IPS-20b (cell line): Measurements from ENCODE around the gene EXOC1.

ENCODE experiments used
- H3K27ac ChIP-seq: one replicate; pipeline ENCODE4 v1.5.1; 2013; ENCODE audit warnings: low read length
- H3K27me3 ChIP-seq: 2 replicates; pipeline ENCODE4 v1.6.1; 2013; ENCODE audit warnings: mild to moderate bottlenecking, low read length, inconsistent platforms; ENCODE audit not compliant: insufficient read depth
- H3K36me3 ChIP-seq: 2 replicates; pipeline ENCODE4 v1.6.1; 2013; ENCODE audit warnings: low read depth, mild to moderate bottlenecking, inconsistent platforms, low read length, moderate library complexity; ENCODE audit not compliant: insufficient read depth
- H3K4me1 ChIP-seq: 2 replicates; pipeline ENCODE4 v1.6.1; 2013; ENCODE audit warnings: mild to moderate bottlenecking, control low read depth, inconsistent platforms, low read length, moderate library complexity; ENCODE audit not compliant: insufficient read depth
- H3K4me3 ChIP-seq: 2 replicates; pipeline ENCODE4 v1.5.1; 2013; ENCODE audit warnings: mild to moderate bottlenecking, low read length, inconsistent platforms
- H3K9ac ChIP-seq: 2 replicates; pipeline ENCODE4 v1.6.1; 2013; ENCODE audit warnings: low read depth, mild to moderate bottlenecking, inconsistent platforms, low read length, moderate library complexity
- H3K9me3 ChIP-seq: 2 replicates; pipeline ENCODE4 v1.6.1; 2013; ENCODE audit warnings: mild to moderate bottlenecking, low read depth, low read length, inconsistent platforms; ENCODE audit not compliant: insufficient read depth

Gene EXOC1

DNA sequence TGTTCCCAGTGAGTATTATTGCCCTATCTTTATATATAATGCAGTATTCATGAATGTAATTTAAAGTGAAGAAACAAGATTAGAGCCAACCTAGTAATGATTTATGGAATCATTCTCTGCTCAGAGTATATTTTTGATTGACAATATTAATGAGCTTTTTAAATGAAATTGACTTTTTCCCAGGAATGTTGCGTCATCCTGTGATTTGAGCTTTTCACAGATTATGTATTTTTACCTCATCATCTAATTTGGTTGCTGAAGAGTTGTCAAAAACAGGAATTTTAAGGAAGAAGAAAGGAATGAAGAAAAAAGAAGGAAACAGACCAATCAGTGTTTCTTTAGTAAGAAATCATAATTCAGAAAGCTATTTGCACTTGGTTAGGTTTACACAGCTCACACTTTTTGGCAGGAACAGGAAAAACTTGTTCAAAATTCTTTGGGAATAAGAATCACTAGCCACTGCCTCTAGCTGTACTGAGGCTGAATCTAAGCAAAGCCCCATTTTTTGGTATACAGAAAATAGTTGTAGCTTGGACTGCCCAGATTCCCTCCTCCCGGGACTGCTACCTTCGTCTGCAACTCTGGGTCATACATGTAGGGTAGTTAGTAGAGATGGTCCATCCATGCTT, 27.3 kb downstream of the EXOC1 start:
- Histone ChIP-seq H3K9me3 (no peaks in the 10 kb centered on the region), H3K9ac (no peak overlapping the region), H3K27ac (no peak overlapping the region), H3K36me3 (peaks cover 35% of the 10 kb centered on the region), H3K27me3 (no peaks in the 10 kb centered on the region), H3K4me1 (peaks cover 5% of the 10 kb centered on the region; the same call in 1 of the 2 replicates), H3K4me3 (no peak overlapping the region)

- Histone ChIP-seq H3K9ac (no peak overlapping the region), H3K9me3 (no peaks in the 10 kb centered on the region), H3K4me1 (peaks cover 5% of the 10 kb centered on the region; the same call in 1 of the 2 replicates), H3K27me3 (no peaks in the 10 kb centered on the region), H3K27ac (no peak overlapping the region), H3K4me3 (no peak overlapping the region), H3K36me3 (peaks cover 26% of the 10 kb centered on the region)
Measured at GRCh38 chr4:55884093-55884850, 30.8 kb downstream of the EXOC1 start.

- Histone ChIP-seq H3K27ac (no peak overlapping the region), H3K9ac (no peak overlapping the region), H3K36me3 (peaks cover 26% of the 10 kb centered on the region), H3K4me1 (peaks cover 5% of the 10 kb centered on the region; the same call in 1 of the 2 replicates), H3K4me3 (no peak overlapping the region), H3K27me3 (no peaks in the 10 kb centered on the region), H3K9me3 (no peaks in the 10 kb centered on the region)
Measured at GRCh38 chr4:55884851-55885219, 31.4 kb downstream of the EXOC1 start.

- Histone ChIP-seq H3K9ac (no peak overlapping the region), H3K27ac (no peak overlapping the region), H3K27me3 (no peaks in the 10 kb centered on the region), H3K9me3 (no peaks in the 10 kb centered on the region), H3K36me3 (peaks cover 12% of the 10 kb centered on the region; the same call in 1 of the 2 replicates), H3K4me1 (peaks cover 7% of the 10 kb centered on the region), H3K4me3 (no peak overlapping the region)
Measured at GRCh38 chr4:55887594-55887993, 34.1 kb downstream of the EXOC1 start.

GRCh38 chr4:55892156-55892555, 38.7 kb downstream of the EXOC1 start:
- Histone ChIP-seq H3K4me3 (no peak overlapping the region), H3K27ac (no peak overlapping the region), H3K4me1 (peaks cover 4% of the 10 kb centered on the region; the same call in 1 of the 2 replicates), H3K9ac (no peak overlapping the region), H3K9me3 (no peaks in the 10 kb centered on the region), H3K36me3 (peaks cover 24% of the 10 kb centered on the region), H3K27me3 (no peaks in the 10 kb centered on the region)

DNA sequence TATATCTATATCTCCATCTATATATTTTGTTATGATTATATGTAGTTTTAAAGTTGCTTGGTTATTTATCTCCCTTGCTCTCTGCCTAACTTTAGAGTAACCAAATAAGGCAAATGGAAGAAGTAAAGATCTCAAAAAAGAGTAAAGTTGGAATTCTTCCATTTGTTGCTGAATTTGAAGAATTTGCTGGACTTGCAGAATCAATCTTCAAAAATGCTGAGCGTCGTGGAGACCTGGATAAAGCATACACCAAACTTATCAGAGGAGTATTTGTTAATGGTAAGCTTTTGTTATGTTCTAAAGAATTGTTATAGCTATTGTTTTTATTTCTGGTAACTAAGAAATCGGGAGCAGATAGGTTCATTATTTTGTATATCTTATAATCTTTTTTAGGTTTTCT, 43.2 kb downstream of the EXOC1 start:
- no peaks in the 10 kb centered on the region for H3K27me3 ChIP-seq
- H3K4me3 ChIP-seq: no peak overlapping the region
- H3K9me3 ChIP-seq: no peaks in the 10 kb centered on the region
- H3K9ac ChIP-seq: no peak overlapping the region
- peaks cover 4% of the 10 kb centered on the region; the same call in 1 of the 2 replicates for H3K4me1 ChIP-seq
- H3K27ac ChIP-seq: no peak overlapping the region
- H3K36me3 ChIP-seq: peaks cover 24% of the 10 kb centered on the region

- H3K27me3 ChIP-seq: no peaks in the 10 kb centered on the region
- H3K27ac ChIP-seq: no peak overlapping the region
- H3K36me3 ChIP-seq: peaks cover 22% of the 10 kb centered on the region
- H3K4me1 ChIP-seq: no peaks in the 10 kb centered on the region
- H3K9ac ChIP-seq: no peak overlapping the region
- no peak overlapping the region for H3K4me3 ChIP-seq
- H3K9me3 ChIP-seq: no peaks in the 10 kb centered on the region
Measured at GRCh38 chr4:55902677-55903076, 49.2 kb downstream of the EXOC1 start.

GRCh38 chr4:55903577-55903976, 50.1 kb downstream of the EXOC1 start:
- Histone ChIP-seq H3K4me3 (no peak overlapping the region), H3K27ac (no peak overlapping the region), H3K36me3 (peaks cover 22% of the 10 kb centered on the region), H3K9ac (no peak overlapping the region), H3K4me1 (no peaks in the 10 kb centered on the region), H3K9me3 (no peaks in the 10 kb centered on the region), H3K27me3 (no peaks in the 10 kb centered on the region)

DNA sequence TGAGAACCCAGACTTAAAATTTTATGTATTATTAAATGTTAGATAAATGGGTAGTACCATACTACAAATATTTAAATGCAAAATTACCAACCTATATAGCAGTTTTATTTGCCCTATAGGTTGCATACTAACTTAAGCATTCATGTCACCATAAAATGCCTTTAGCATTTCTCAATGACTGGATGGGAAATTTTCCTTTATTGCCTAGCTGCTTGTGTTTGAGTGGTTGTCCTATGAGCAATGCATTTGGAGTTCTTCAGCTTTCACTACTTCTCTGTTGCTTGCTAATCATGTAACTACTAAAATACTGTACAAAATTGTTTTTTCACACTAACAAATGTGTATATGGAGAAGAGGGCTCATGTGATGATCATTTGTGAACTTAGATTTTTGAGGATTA, 51.1 kb downstream of the EXOC1 start:
- Histone ChIP-seq H3K4me3 (no peak overlapping the region), H3K9me3 (no peaks in the 10 kb centered on the region), H3K36me3 (peaks cover 17% of the 10 kb centered on the region), H3K4me1 (no peaks in the 10 kb centered on the region), H3K9ac (no peak overlapping the region), H3K27ac (no peak overlapping the region), H3K27me3 (no peaks in the 10 kb centered on the region)

GRCh38 chr4:55906323-55906722, 52.9 kb downstream of the EXOC1 start:
- Histone ChIP-seq H3K4me3 (no peak overlapping the region), H3K27ac (no peak overlapping the region), H3K27me3 (no peaks in the 10 kb centered on the region), H3K4me1 (no peaks in the 10 kb centered on the region), H3K36me3 (peaks cover 13% of the 10 kb centered on the region; the same call in 1 of the 2 replicates), H3K9ac (no peak overlapping the region), H3K9me3 (no peaks in the 10 kb centered on the region)

DNA sequence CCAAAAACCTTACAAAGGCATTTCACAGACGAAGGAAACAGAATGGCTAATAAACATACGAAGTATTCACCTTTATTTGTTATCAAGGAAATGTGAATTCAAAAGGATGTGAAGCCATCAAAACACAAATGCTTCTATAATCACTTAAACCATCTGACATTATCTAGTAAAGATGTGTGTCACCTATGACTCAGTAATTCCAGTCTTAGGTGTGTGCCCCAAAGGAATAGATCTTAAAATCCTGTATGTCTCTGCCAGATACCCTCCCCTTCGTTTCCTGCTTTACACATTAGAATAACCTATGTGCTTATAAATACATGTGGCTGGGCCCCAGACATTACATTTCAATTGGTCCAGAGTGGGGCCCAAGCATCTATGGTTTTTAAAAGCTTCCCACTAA, 53.5 kb downstream of the EXOC1 start:
- H3K27ac ChIP-seq: no peak overlapping the region
- H3K36me3 ChIP-seq: peaks cover 13% of the 10 kb centered on the region; the same call in 1 of the 2 replicates
- H3K27me3 ChIP-seq: no peaks in the 10 kb centered on the region
- H3K4me3 ChIP-seq: no peak overlapping the region
- no peaks in the 10 kb centered on the region for H3K9me3 ChIP-seq
- H3K4me1 ChIP-seq: no peaks in the 10 kb centered on the region
- no peak overlapping the region for H3K9ac ChIP-seq

- Histone ChIP-seq H3K27ac (no peak overlapping the region), H3K4me1 (no peaks in the 10 kb centered on the region), H3K9me3 (no peaks in the 10 kb centered on the region), H3K4me3 (no peak overlapping the region), H3K9ac (no peak overlapping the region), H3K27me3 (no peaks in the 10 kb centered on the region), H3K36me3 (peaks cover 11% of the 10 kb centered on the region; the same call in 1 of the 2 replicates)
Measured at GRCh38 chr4:55907469-55907868, 54.0 kb downstream of the EXOC1 start.
